Raji (cell line): ENCODE measurements around the gene DSTYK.

Experiments used
- POLR2A ChIP-seq: IDR thresholded peaks from 2 replicates; pipeline ENCODE4 v1.6.1; 2011; ENCODE audit warnings: low read depth, low read length, control low read depth; ENCODE audit not compliant: insufficient read depth

Gene DSTYK

DNA sequence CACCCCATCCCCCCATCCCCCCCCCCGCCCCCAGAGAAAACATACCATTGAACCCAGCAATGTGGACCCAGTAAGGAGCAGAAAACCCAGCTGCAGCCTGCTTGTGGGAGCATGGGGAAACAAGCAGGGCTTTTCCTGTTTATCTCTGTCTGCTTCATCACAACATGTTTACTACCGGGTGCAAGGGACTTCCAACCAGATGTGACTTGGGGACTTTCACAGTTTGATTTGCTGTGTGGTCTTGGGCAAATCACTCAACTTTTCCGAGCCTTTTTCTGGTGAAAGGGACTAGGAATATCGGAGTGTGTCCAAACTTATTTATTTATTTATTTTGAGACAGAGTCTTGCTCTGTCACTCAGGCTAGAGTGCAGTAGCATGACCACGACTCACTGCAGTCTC, 19.5 kb upstream of the DSTYK start:
- no peak for TF ChIP-seq POLR2A

DNA sequence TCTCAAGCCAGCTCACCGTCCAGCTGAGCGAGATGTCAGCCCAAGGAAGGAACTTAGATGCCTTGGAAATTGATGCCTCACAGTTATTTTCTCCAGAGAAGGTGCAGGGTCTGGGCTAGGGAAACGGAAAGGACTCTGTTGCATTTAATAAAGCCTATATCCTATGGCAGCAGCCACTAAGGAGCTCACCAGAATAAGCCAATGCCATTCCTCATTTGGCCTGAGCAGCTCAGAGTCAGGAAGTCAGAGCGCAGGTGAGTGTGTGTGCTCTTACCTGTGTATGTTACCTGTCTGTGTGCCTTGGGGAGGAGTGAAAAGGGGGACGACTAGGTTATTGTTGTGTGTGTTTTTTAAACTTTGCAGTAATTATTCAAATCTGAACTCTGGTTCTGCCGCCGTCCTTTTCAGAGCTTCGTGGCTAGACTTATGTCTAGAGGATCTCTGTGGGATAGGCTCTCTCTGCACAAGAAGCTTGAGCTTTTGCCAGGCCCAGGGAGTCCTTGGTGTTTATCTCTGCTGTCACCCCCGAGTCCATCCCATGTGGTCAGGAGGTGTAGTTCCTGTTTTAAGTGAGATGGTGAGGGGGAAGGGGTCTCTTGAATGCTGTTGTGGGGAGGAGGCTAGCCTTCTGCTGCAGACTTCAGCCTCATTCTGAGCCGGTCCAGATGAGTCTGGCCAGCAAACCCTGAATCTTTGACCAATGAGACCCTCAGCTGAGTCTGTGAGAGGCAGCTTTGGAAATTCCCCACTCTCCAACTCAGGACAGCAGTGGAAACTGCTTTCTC, 18.6 kb upstream of the DSTYK start:
- no peak for TF ChIP-seq POLR2A

DNA sequence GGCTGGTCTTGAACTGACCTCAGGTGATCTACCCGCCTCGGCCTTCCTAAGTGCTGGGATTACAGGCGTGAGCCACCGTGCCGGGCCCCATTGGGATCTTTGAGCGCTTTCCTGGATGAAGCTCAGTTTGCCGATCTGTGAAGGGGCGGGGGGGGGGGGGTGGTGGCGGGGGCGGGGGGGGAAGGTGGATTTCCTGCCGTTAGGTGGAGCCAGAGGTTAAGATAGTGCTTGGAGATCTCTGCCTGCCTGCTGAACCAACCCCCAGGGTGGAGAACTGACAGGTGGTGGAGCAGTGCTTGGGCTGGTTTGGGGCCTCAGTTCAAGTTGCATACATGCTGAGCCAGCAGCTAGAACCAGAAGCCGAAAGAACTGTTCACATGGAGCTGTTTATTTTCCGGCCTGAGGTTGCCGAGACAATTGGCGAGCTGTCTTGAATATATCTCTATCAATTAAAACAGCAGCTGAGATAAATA, 17.9 kb upstream of the DSTYK start:
- no peak for TF ChIP-seq POLR2A

DNA sequence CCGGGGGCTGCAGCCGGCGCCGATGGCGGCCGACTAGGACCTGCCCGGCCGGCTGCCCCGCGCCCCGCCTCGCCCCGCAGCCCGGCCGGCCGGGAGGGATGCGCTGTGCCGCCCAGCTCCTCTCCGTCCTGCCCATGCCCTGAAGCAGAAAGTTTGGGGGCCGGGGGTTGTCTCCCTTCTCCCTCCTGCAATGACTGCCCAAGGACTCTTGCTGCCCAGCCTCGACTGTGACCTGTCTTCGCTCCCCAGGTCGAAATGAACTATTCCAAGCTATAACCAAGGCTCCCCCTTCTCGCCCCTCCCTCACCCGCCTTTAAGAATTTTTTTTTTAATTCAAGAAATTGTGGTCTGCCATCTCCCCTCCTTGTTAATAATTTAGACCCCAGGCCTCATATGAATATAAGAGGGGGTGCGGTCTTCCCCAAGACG, 16.6 kb upstream of the DSTYK start:
- TF ChIP-seq POLR2A = no peak

DNA sequence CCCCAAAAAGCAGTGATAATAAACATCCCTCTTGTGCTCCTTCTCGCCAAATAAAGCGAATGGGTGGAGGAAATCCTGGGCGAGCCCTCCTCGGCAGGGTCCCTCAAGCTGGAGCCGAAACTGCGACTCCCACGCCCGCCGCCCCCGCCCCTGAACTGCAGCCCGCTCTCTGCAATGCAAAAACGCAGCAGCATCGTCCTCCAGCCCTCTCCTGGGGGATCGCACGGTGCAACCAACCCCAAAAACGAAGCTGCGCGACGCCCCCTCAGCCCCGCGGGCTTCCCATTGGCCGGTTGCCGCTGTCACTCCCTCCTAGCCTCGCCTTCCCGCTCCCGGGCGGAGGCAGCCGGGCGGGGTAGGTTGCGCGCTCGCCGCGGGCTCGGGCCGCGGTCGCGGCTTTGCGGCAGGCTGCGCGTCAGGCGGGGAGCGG, 16.1 kb upstream of the DSTYK start, which contains the start of gene TMCC2:
Gene TMCC2 (plus strand): TSS at position 363 of the 430 bp plus-strand sequence. CDS start 619 bp downstream, outside the sequence.
- TF ChIP-seq POLR2A = peak; percentile 62

DNA sequence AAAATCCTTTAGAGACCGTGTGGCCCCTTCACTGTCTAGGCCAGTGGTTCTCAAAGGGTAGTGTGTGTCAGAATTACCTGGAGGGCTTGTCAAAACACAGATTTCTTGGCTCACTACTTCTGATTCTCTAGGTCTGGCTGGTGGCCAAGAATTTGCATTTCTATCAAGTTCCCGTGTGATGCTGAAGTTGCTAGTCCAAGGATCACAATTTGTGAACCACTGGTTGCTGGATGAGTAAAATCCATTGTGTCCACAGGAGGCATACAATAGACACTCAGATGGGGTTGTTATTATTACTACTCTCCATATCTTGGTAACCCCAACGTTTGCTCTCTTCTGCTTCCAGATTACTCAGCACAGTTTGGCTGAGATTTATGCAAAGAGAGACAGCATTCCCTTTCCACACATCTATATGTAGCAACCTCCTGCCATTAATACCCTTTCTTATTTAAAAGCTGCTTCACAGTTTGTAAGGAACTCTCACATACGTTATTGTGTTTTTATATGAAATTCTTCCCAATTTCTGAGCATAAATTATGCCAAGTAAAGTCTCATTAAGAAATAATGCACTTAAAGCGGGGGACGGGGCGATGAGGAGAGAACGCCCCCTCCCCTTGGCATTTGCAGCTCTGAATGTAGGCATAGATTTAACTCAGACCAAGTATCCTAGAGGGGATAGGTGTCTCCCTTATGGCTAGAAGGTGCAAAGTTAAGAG, 15.5 kb upstream of the DSTYK start:
- TF ChIP-seq POLR2A = no peak

DNA sequence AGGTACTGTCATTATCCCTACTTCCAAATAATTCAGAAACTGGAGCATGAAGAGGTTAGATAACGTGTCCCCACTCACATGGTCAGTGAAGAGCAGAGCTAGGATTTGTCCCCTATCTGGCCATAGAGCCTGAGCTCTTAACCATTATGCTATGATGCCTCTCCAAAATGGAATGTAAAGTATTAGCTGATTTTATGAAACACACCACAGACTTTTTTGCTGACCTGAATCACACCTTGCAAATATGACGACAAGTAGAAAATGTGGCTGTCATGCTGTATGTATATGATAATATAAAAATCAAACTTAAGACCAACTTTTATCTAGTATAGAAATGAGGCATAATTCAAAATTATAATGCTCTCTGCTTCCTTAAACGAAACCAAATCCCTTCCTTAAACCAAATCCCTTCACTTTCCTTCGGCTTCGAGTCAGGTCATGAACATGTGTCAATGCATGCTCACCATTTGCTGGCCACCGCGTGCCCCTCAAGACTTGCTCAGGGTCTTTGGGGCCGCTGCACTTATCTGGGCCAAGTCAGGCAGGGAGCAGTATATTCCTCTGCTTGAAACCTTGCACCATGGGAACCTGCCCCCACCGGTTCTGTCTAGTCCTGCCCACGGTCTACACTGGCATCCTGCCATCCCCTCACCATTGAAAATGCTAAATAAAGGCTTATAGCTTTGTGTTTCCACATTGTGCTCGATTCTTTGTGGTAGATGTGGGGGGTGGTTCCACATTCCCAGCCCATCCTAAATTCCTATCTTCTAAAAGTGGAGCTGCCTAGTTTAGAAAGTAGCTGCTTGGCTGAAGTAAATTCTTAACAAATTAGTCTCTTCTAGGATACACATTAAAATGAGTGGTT, 14.6 kb upstream of the DSTYK start:
- TF ChIP-seq POLR2A = no peak

DNA sequence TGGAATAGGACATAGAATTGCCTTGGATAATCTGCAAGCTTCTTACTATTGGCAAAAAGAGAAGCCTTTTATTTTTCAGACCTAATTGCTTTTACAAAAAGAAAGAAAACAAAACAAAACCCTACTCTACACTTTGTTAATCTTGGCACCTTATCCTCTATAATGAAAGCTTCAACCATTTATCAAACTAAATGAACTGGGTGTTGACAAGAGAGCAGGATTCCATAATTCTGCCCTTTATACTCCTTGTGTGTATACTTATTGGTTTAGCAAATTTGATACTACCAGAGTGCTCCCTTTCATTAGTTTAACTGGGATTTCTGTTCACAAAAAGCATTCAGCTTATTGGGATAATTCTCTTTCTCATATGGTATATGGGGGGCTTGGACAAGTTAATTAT, 13.2 kb upstream of the DSTYK start:
- TF ChIP-seq POLR2A = no peak

DNA sequence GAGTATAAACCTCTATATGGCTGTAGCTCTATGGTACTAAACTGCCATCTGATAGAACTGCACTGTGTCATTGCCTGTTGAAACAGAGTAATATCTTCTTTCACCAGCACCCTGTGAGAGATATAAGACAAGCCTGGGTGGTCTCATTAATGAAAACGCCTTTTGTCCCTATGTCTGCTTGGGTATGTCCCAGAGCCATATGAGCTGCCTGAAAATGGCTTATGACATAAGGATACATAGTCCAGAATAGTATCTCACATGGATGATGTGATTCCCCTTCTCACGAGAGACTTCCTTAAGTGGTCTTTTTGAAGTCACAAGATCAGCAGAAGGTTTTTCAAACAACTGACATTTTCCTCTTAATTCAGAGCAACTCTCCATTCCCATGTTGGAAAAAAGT, 8.9 kb upstream of the DSTYK start:
- no peak for TF ChIP-seq POLR2A

DNA sequence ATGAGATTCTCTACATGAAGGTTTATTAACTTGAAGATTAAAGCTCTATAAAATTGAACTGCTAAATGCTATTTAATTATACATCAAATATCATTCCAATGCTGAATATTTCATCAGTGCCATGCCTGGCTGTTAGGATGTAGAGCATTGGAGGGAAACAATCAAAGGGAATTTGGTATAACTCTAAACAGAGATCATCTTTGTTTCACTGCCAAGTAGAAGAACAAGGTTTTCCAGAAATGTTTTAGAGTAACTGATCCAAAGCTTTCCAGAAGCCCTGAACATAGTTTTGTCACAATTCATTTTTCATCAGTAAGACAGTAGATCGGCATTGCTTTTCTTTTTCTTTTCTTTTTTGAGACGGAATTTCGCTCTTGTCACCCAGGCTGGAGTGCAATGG, 5.9 kb upstream of the DSTYK start:
- no peak for TF ChIP-seq POLR2A

DNA sequence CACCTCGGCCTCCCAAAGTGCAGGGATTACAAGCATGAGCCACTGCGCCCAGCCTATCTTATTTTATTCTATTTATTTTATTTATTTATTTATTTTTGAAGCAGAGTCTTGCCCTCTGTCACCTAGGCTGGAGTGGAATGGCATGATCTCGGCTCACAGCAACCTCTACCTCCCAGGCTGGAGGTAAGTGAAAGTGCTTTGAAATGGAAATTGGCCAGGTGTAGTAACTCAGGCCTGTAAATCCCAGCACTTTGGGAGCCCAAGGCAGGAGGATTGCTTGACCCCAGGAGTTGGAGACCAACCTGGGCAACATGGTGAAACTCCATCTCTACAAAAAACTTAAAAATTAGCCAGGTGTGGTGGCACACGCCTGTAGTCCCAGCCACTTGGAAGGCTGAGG, 5.1 kb upstream of the DSTYK start:
- TF ChIP-seq POLR2A = no peak

DNA sequence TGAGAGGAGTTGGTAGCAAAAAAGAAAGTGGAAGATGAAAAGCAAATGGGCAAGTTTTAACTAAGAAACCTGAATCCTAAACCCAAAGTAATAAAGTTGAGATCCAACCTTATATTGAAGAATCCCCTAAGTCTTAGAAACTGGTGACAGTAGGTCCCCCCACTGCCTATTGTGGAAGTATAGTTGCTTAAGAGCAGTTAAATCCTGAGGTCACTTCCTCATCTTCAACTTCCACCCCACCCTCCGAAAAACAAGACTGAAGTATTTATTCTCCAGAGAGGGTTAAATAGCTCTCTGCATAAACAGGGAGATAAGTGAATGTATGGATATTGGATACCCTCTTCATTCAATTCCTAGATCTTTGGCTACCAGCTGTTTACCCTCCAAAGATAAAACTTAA, 3.3 kb upstream of the DSTYK start:
- no peak for TF ChIP-seq POLR2A

DNA sequence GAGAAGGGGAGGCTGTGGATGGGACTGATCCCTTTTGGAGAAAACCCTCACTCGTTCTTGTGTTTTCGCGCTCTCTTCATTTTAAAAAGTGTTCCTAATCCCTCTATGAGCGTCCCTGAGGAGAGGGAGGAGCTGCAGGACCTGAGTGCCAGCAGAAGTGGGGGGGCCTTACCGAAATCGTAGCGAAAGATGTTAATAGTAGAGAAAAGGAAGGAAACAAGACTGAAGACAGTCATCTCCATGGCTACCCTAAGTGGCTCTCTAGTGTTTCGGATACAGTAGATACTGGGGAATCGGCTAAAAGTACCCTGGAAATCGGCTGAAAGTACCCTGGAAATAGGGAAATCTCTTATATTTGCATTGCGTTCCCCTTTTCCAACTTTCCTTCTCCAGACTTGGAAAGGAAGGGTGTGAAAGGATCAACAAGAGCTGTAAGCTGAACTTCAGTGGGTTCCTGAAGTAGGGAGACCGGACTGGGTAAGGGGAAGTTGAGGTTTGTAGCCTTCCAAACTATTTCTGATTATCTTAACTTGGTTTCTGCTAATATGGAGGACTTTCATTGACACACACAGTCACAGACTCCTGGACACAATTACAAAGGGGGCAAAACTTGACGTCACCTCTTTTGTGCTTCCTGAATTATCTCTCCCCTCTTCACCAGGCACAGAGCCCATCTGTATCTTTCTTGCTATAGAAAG, 486 bp upstream of the DSTYK start:
- no peak for TF ChIP-seq POLR2A

DNA sequence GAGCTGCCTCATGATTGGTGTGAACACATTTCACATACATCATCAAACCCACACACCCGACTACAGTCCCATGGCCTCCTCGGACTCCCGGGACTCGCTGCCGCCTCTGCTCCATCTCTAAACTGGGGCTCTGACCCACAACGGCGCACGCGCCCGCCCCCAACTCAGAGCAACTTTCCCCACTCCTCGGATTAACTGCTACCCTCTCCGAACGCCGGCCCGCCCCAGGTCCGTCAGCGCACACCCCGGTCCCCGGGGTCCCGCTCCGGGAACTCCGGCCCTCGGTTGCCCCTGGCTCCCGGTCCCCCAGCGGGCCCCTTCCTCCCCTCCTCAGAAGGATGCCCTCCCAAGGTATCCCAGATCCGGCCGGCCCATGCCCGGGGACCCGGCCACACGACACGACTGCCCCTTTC, 740 bp downstream of the DSTYK start:
- TF ChIP-seq POLR2A = no peak

DNA sequence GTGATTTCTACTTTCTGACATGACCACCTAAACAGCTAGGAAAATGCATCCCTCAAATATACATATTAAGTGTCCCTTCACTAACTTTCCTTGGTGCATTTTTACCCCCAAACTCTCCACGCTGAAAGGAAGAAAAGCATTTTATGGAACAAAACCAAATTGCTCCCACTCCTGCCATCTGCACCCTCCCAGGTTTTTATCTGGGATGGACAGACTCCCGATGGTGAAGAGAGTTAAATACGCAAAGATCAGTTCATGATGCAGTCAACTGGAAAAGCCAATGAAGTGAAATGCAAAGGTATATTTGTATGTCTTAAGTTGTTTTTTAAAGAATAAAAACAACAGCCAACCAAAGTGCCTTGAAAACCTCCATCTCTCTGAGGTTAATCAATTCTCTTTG, 2.7 kb downstream of the DSTYK start:
- no peak for TF ChIP-seq POLR2A
